IPS DF 6.9 (cell line): ENCODE measurements around the gene RYR1.
"Not testable (repeated sequence)": the region's sequence is repeated elsewhere in the genome, so short reads cannot be mapped to it uniquely, and the experiment has no call there.

Experiments used
- DNase-seq: peaks from one replicate; pipeline ENCODE4 v3.0.0-alpha.2; 2013; ENCODE audit warnings: low read depth, low spot score
- H3K27ac ChIP-seq: one replicate; pipeline ENCODE4 v1.5.1; 2013; ENCODE audit warnings: low read length, control low read depth
- H3K27me3 ChIP-seq: 2 replicates; pipeline ENCODE4 v1.6.1; 2013; ENCODE audit warnings: mild to moderate bottlenecking, low read length; ENCODE audit not compliant: control insufficient read depth, insufficient read depth
- H3K36me3 ChIP-seq: 2 replicates; pipeline ENCODE4 v1.6.1; 2013; ENCODE audit warnings: low read length; ENCODE audit not compliant: control insufficient read depth, insufficient read depth
- H3K4me1 ChIP-seq: 2 replicates; pipeline ENCODE4 v1.6.1; 2013; ENCODE audit warnings: low read length; ENCODE audit not compliant: control insufficient read depth, insufficient read depth
- H3K4me3 ChIP-seq: 2 replicates; pipeline ENCODE4 v1.5.1; 2013; ENCODE audit warnings: mild to moderate bottlenecking, low read length
- H3K9me3 ChIP-seq: 2 replicates; pipeline ENCODE4 v1.6.1; 2013; ENCODE audit warnings: low read length, inconsistent platforms; ENCODE audit not compliant: control insufficient read depth, insufficient read depth
- WGBS: extraction: QIAGEN DNeasy Blood & Tissue Kit; methylation state at CpG from one replicate; pipeline ENCODE4 v1.1.7; 2013; ENCODE audit warnings: mixed read lengths, missing lambda C conversion rate; ENCODE audit not compliant: insufficient read length, insufficient coverage; 5-methylcytosine and 5-hydroxymethylcytosine counted together

Gene RYR1

GRCh38 chr19:38513762-38514167, 80.3 kb downstream of the RYR1 start:
- DNase-seq = no peak
- H3K9me3 ChIP-seq = no peaks in the 10 kb centered on the region
- no peaks in the 10 kb centered on the region for H3K27me3 ChIP-seq
- H3K27ac ChIP-seq = no peak overlapping the region
- no peaks in the 10 kb centered on the region for H3K4me1 ChIP-seq
- peaks cover 6% of the 10 kb centered on the region for H3K36me3 ChIP-seq
- H3K4me3 ChIP-seq = no peak overlapping the region
- WGBS = no CpG with 5 or more reads among the region's 3 CpGs

GRCh38 chr19:38514812-38515633, 81.5 kb downstream of the RYR1 start:
- Histone ChIP-seq H3K4me3 (no peak overlapping the region), H3K27ac (no peak overlapping the region), H3K4me1 (no peaks in the 10 kb centered on the region), H3K36me3 (peaks cover 3% of the 10 kb centered on the region; the same call in 1 of the 2 replicates), H3K27me3 (no peaks in the 10 kb centered on the region), H3K9me3 (no peaks in the 10 kb centered on the region)
- peak; percentile 71 for DNase-seq
- WGBS = no CpG with 5 or more reads among the region's 32 CpGs

GRCh38 chr19:38515896-38516295, 82.4 kb downstream of the RYR1 start:
- Histone ChIP-seq H3K9me3 (no peaks in the 10 kb centered on the region), H3K36me3 (peaks cover 3% of the 10 kb centered on the region; the same call in 1 of the 2 replicates), H3K4me3 (no peak overlapping the region), H3K27me3 (no peaks in the 10 kb centered on the region), H3K4me1 (no peaks in the 10 kb centered on the region), H3K27ac (no peak overlapping the region)
- WGBS = no CpG with 5 or more reads among the region's 17 CpGs
- DNase-seq = no peak

- no peak overlapping the region for H3K27ac ChIP-seq
- 100% methylated on average over 1 of the region's 6 CpGs for WGBS
- H3K9me3 ChIP-seq = no peaks in the 10 kb centered on the region
- no peaks in the 10 kb centered on the region for H3K4me1 ChIP-seq
- no peak for DNase-seq
- no peak overlapping the region for H3K4me3 ChIP-seq
- peaks cover 3% of the 10 kb centered on the region; the same call in 1 of the 2 replicates for H3K36me3 ChIP-seq
- no peaks in the 10 kb centered on the region for H3K27me3 ChIP-seq
These were observed 83.3 kb downstream of the RYR1 start for GRCh38 chr19:38516802-38517201.

GRCh38 chr19:38517321-38517720, 83.8 kb downstream of the RYR1 start:
- Histone ChIP-seq H3K36me3 (peaks cover 3% of the 10 kb centered on the region; the same call in 1 of the 2 replicates), H3K27ac (no peak overlapping the region), H3K27me3 (no peaks in the 10 kb centered on the region), H3K4me1 (no peaks in the 10 kb centered on the region), H3K9me3 (no peaks in the 10 kb centered on the region), H3K4me3 (no peak overlapping the region)
- WGBS = no CpG with 5 or more reads among the region's 21 CpGs
- DNase-seq = no peak

- H3K4me1 ChIP-seq, DNase-seq, H3K4me3 ChIP-seq, H3K27me3 ChIP-seq, H3K27ac ChIP-seq, H3K9me3 ChIP-seq, H3K36me3 ChIP-seq: not testable (repeated sequence)
- WGBS = no CpG with 5 or more reads among the region's 1 CpG
These were observed 84.5 kb downstream of the RYR1 start for GRCh38 chr19:38517980-38518379.

GRCh38 chr19:38519168-38519567, 85.7 kb downstream of the RYR1 start:
- Histone ChIP-seq H3K4me3 (no peak overlapping the region), H3K4me1 (no peaks in the 10 kb centered on the region), H3K27ac (no peak overlapping the region), H3K9me3 (no peaks in the 10 kb centered on the region), H3K27me3 (no peaks in the 10 kb centered on the region), H3K36me3 (0 out of 2 replicates have a peak, but pooled peaks cover 3% of the 10 kb centered on the region)
- no peak for DNase-seq
- WGBS = no CpG with 5 or more reads among the region's 26 CpGs

GRCh38 chr19:38519988-38520387, 86.5 kb downstream of the RYR1 start:
- WGBS = no CpG with 5 or more reads among the region's 6 CpGs
- H3K27ac ChIP-seq = no peak overlapping the region
- no peak for DNase-seq
- H3K9me3 ChIP-seq = no peaks in the 10 kb centered on the region
- H3K27me3 ChIP-seq = no peaks in the 10 kb centered on the region
- 0 out of 2 replicates have a peak, but pooled peaks cover 3% of the 10 kb centered on the region for H3K36me3 ChIP-seq
- H3K4me1 ChIP-seq = no peaks in the 10 kb centered on the region
- H3K4me3 ChIP-seq = no peak overlapping the region

- no peak overlapping the region for H3K27ac ChIP-seq
- H3K4me1 ChIP-seq = no peaks in the 10 kb centered on the region
- DNase-seq = no peak
- H3K27me3 ChIP-seq = no peaks in the 10 kb centered on the region
- no peaks in the 10 kb centered on the region for H3K9me3 ChIP-seq
- no CpG with 5 or more reads among the region's 15 CpGs for WGBS
- H3K4me3 ChIP-seq = no peak overlapping the region
- H3K36me3 ChIP-seq = no peaks in the 10 kb centered on the region
These were observed 89.4 kb downstream of the RYR1 start for GRCh38 chr19:38522915-38523314.

GRCh38 chr19:38523319-38523718, 89.8 kb downstream of the RYR1 start:
- no peaks in the 10 kb centered on the region for H3K4me1 ChIP-seq
- no peak overlapping the region for H3K4me3 ChIP-seq
- H3K9me3 ChIP-seq = no peaks in the 10 kb centered on the region
- no peaks in the 10 kb centered on the region for H3K27me3 ChIP-seq
- WGBS = no CpG with 5 or more reads among the region's 3 CpGs
- no peak for DNase-seq
- no peaks in the 10 kb centered on the region for H3K36me3 ChIP-seq
- H3K27ac ChIP-seq = no peak overlapping the region

GRCh38 chr19:38524369-38524768, 90.9 kb downstream of the RYR1 start:
- H3K4me3 ChIP-seq = no peak overlapping the region

More at GRCh38 chr19:38524369-38524768, 90.9 kb downstream of the RYR1 start:
- no CpG with 5 or more reads among the region's 9 CpGs for WGBS
- no peak for DNase-seq
- H3K27me3 ChIP-seq = no peaks in the 10 kb centered on the region
- no peaks in the 10 kb centered on the region for H3K9me3 ChIP-seq
- no peaks in the 10 kb centered on the region for H3K36me3 ChIP-seq
- H3K27ac ChIP-seq = no peak overlapping the region
- H3K4me1 ChIP-seq = no peaks in the 10 kb centered on the region
